ENCODE data around the gene CRLF1.

The CRLF1 gene

DNA sequence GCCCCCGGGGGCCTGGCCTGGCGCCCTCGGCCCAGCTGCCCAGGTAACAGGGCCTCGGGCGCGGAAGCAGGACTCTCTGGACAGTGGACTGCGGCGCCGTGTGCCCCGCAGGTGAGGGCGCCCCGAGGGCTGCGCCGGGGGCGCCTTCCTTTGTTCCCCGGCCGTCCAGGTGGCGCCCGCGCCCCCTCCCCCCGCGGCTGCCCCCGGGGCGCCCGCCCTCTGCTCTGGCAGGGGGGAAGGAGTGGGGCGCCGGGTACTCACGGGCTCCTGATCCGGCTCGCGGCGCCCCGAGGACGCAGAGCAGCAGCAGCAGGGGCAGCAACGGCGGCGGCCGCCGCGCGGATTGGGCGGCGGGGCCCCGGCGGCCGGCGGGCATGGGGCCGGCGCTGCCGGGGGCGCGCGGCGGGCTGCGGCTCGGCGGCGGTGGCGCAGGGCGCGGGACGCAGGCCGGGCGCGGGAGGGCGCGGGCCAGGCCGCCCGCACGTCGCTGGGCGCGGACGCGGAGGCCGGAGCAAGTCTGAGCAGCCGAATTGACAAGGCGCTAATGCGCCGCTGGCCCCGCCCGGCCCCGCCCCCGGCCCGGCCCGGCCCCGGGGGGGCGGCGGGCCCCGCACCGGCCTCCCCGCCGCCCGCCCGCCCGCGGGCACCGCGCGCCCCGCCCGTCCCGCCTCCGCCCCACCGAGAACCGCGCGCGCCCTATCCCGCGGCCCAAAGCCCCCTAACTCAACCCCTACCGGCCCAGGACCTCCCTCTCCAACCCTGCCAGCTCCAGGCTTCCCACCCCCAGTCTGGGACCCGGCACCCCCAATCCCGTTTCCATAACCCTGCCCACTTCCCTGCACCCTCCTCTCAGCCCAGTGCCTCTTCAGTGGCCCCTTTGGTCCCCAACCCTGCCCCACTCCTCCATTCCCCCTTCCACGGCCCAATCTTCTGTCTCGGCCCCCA is at the start of gene CRLF1:
CRLF1 (minus strand) TSS at position 519 of the 945 bp plus-strand sequence; CDS start at position 376, 143 bp downstream.
- H3K36me3 Mint-ChIP-seq (ENCODE audit: low read depth): no peaks in the 10 kb centered on the region
- no peaks in the 10 kb centered on the region for H3K9me3 Mint-ChIP-seq
- intact Hi-C loops (cut with micrococcal nuclease): no loop called here
- no peak within 1 kb of the TSS for H3K27ac Mint-ChIP-seq
- peaks cover 20% of the 10 kb centered on the region for H3K4me1 Mint-ChIP-seq (ENCODE audit: low read depth)
- peaks cover 83% of the 10 kb centered on the region for H3K27me3 Mint-ChIP-seq
- H3K4me3 Mint-ChIP-seq: peak within 1 kb of the TSS; percentile 22

DNA sequence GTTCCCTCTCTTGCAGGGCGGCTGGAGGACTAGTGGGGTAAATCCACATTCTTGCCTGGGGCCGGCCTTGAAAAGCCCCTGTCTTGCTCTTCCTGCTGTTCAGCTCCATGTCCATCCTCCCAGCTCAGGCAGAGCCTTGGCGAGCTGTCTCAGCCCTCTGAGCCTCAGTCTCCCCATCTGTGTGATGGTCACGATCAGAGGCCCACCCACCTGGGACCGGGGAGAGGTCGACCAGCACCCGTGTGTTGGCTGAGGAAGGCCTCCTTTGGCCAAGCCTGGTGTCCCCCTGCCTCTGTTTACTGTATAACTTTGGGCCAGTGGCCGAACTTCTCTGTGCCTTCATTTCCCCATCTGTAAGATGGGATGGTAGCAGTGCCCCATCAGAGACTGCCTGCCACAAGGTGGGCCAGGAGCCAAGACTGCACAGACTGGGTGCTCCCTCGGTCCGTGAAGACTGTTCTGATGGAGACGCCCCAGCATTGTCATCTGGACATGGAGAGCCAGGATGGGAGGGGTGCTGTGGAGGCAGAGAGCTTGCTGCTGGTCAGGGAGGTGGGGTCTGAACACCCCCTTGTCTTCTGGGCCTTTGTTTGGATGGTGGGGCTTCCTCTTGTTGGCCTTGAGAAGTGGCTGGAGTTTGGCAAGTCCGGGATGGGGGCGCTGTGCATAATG is 48.7 kb upstream of the CRLF1 start:
- Mint-ChIP-seq H3K4me1 (ENCODE audit: low read depth) (peaks cover 53% of the 10 kb centered on the region), H3K27ac (no peak overlapping the region)

GRCh38 chr19:18654469-18654868 is 47.9 kb upstream of the CRLF1 start:
- peaks cover 55% of the 10 kb centered on the region for H3K4me1 Mint-ChIP-seq (ENCODE audit: low read depth)
- H3K9me3 Mint-ChIP-seq: no peaks in the 10 kb centered on the region
- peaks cover 19% of the 10 kb centered on the region for H3K36me3 Mint-ChIP-seq (ENCODE audit: low read depth)
- no peak overlapping the region for H3K4me3 Mint-ChIP-seq
- intact Hi-C loops (cut with micrococcal nuclease): no loop called here
- H3K27ac Mint-ChIP-seq: no peak overlapping the region
- peaks cover 25% of the 10 kb centered on the region for H3K27me3 Mint-ChIP-seq

More for the DNA sequence above, 48.7 kb upstream of the CRLF1 start:
- Mint-ChIP-seq H3K36me3 (ENCODE audit: low read depth) (peaks cover 14% of the 10 kb centered on the region), H3K27me3 (peaks cover 20% of the 10 kb centered on the region), H3K4me3 (no peak overlapping the region), H3K9me3 (no peaks in the 10 kb centered on the region)
- intact Hi-C loops (cut with micrococcal nuclease): no loop called here

- Mint-ChIP-seq H3K4me3 (no peak overlapping the region), H3K4me1 (ENCODE audit: low read depth) (peaks cover 57% of the 10 kb centered on the region)
Observed at GRCh38 chr19:18653853-18654252, 47.3 kb upstream of the CRLF1 start.

GRCh38 chr19:18651733-18652132 is 45.1 kb upstream of the CRLF1 start:
- intact Hi-C loops (cut with micrococcal nuclease): no loop called here
- peaks cover 27% of the 10 kb centered on the region for H3K36me3 Mint-ChIP-seq (ENCODE audit: low read depth)
- H3K4me3 Mint-ChIP-seq: no peak overlapping the region
- peaks cover 15% of the 10 kb centered on the region for H3K27me3 Mint-ChIP-seq
- H3K9me3 Mint-ChIP-seq: no peaks in the 10 kb centered on the region
- no peak overlapping the region for H3K27ac Mint-ChIP-seq
- peaks cover 54% of the 10 kb centered on the region for H3K4me1 Mint-ChIP-seq (ENCODE audit: low read depth)

More at GRCh38 chr19:18653853-18654252, 47.3 kb upstream of the CRLF1 start:
- peaks cover 19% of the 10 kb centered on the region for H3K36me3 Mint-ChIP-seq (ENCODE audit: low read depth)
- no peak overlapping the region for H3K27ac Mint-ChIP-seq
- peaks cover 23% of the 10 kb centered on the region for H3K27me3 Mint-ChIP-seq
- intact Hi-C loops (cut with micrococcal nuclease): no loop called here
- no peaks in the 10 kb centered on the region for H3K9me3 Mint-ChIP-seq

GRCh38 chr19:18651300-18651699 is 44.7 kb upstream of the CRLF1 start:
- no peak overlapping the region for H3K27ac Mint-ChIP-seq
- intact Hi-C loops (cut with micrococcal nuclease): no loop called here
- peaks cover 27% of the 10 kb centered on the region for H3K36me3 Mint-ChIP-seq (ENCODE audit: low read depth)
- peaks cover 54% of the 10 kb centered on the region for H3K4me1 Mint-ChIP-seq (ENCODE audit: low read depth)
- H3K9me3 Mint-ChIP-seq: no peaks in the 10 kb centered on the region
- peaks cover 17% of the 10 kb centered on the region for H3K27me3 Mint-ChIP-seq
- no peak overlapping the region for H3K4me3 Mint-ChIP-seq

DNA sequence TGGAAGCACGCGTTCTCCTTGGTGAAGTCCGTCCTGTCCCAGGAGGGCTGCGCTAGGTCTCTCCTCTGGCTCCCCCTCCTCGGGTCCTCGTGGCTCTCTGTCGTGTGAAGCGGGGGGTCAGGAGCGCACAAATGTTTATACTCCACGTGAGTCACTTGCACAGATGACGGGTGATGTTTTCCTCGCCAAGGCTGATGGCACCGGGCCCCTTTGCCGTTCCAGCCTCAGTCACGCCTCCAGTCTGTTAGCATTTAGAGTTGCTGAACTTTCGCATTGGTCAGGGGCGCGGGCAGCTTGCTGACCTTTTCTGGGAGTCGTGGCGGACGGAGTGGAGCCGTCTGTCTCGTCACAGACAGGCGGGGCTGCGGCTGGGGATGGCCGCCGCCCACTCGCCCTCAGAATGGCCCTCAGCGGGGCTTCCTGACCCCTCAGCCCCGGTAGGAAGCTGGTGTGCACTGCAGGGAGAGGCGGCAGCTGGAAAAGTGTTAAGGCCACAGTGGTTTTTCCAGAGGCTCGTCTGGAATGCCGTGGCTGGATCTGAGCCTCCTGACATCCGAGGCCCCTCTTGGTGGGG is 44.0 kb upstream of the CRLF1 start:
- H3K4me1 Mint-ChIP-seq (ENCODE audit: low read depth): peaks cover 47% of the 10 kb centered on the region
- peaks cover 27% of the 10 kb centered on the region for H3K36me3 Mint-ChIP-seq (ENCODE audit: low read depth)
- H3K9me3 Mint-ChIP-seq: no peaks in the 10 kb centered on the region
- intact Hi-C loops (cut with micrococcal nuclease): no loop called here
- H3K27me3 Mint-ChIP-seq: peaks cover 17% of the 10 kb centered on the region
- no peak overlapping the region for H3K27ac Mint-ChIP-seq
- no peak overlapping the region for H3K4me3 Mint-ChIP-seq

DNA sequence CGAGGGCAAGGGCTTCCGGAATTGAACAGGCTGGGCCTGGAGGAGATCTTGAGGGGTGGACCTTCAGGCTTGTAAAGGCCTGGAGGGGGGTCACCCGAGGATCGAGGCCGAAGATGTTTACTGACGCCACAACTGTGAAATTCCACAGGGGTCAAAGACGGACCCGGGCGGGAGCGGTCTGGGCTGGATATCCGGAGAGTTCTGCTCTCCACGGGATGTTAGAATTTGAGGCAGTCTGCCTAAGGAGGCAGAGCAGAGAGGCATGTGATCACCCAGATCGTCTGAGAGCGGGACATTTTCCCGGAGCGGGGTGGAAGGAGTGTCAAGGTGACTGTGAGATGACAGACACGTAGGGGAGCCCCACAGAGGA is 43.4 kb upstream of the CRLF1 start:
- intact Hi-C loops (cut with micrococcal nuclease): no loop called here
- Mint-ChIP-seq H3K27ac (no peak overlapping the region), H3K9me3 (no peaks in the 10 kb centered on the region), H3K4me3 (peak overlapping the region; percentile 57), H3K4me1 (ENCODE audit: low read depth) (peaks cover 48% of the 10 kb centered on the region), H3K36me3 (ENCODE audit: low read depth) (peaks cover 27% of the 10 kb centered on the region), H3K27me3 (peaks cover 17% of the 10 kb centered on the region)

GRCh38 chr19:18649371-18650020 is 42.9 kb upstream of the CRLF1 start:
- H3K36me3 Mint-ChIP-seq (ENCODE audit: low read depth): peaks cover 27% of the 10 kb centered on the region
- H3K4me3 Mint-ChIP-seq: peak overlapping the region; percentile 57
- intact Hi-C loops (cut with micrococcal nuclease): no loop called here
- H3K27me3 Mint-ChIP-seq: peaks cover 17% of the 10 kb centered on the region
- H3K4me1 Mint-ChIP-seq (ENCODE audit: low read depth): peaks cover 53% of the 10 kb centered on the region
- no peak overlapping the region for H3K27ac Mint-ChIP-seq
- no peaks in the 10 kb centered on the region for H3K9me3 Mint-ChIP-seq

DNA sequence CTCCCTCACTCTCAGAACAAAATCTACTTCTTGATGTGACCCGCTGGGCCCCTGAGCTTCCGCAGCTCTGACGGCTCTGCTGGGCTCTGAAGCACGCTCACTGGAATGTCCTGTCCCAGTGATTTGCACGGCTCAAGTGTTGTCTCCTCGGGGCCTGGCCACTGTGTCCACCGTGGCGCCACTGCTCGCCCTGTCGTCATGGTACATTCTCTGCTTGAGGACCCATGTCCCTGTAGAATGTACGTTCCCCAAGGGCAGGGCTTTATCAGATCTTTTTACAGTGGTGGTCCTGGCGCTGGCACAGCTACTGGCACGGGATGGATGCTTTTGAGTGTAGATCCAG is 42.3 kb upstream of the CRLF1 start:
- peaks cover 17% of the 10 kb centered on the region for H3K27me3 Mint-ChIP-seq
- H3K36me3 Mint-ChIP-seq (ENCODE audit: low read depth): peaks cover 27% of the 10 kb centered on the region
- intact Hi-C loops (cut with micrococcal nuclease): no loop called here
- H3K4me3 Mint-ChIP-seq: peak overlapping the region; percentile 57
- no peak overlapping the region for H3K27ac Mint-ChIP-seq
- H3K4me1 Mint-ChIP-seq (ENCODE audit: low read depth): peaks cover 59% of the 10 kb centered on the region
- no peaks in the 10 kb centered on the region for H3K9me3 Mint-ChIP-seq

DNA sequence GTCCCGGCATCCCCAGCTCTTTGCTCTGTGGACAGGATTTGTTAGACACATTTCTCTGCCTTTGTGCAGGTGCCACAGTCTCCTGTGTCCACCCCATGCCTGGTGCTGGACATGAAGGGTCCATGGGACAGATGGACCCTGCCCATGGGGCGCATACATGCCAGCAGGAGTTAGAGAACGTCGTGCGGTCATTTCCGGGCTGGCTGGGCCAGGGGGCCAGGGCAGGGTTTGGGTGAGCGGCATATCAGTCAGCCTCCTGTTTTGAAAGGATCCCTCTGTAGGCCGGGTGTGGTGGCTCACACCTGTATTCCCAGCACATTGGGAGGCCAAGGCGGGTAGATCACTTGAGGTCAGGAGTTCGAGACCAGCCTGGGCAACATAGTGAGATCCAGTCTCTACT is 41.2 kb upstream of the CRLF1 start:
- Mint-ChIP-seq H3K4me1 (ENCODE audit: low read depth) (peaks cover 61% of the 10 kb centered on the region), H3K36me3 (ENCODE audit: low read depth) (peaks cover 27% of the 10 kb centered on the region), H3K27ac (peak overlapping the region; percentile 41), H3K27me3 (peaks cover 17% of the 10 kb centered on the region), H3K4me3 (no peak overlapping the region), H3K9me3 (no peaks in the 10 kb centered on the region)
- intact Hi-C loops (cut with micrococcal nuclease): no loop called here

DNA sequence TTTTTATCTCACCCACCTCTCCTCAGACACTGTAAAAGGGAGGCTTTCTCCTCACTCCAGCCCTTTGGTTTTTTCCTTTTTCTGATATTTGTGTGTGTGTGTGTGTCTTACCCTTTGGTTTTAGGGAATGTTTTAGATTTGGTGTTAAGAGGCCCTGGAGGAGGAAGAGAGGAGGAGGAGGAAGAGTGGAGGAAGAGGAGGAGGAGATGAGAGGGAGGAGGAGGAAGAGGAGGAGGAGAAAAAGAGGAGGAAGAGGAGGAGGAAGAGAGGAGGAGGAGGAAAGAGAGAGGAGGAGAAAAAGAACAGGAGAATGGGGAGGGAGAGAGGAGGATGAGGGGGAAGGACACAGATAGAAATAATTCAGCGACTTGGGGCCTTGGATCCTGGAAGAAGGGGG is 40.8 kb upstream of the CRLF1 start:
- Mint-ChIP-seq H3K4me3 (no peak overlapping the region), H3K27ac (peak overlapping the region; percentile 41), H3K4me1 (ENCODE audit: low read depth) (peaks cover 61% of the 10 kb centered on the region), H3K9me3 (no peaks in the 10 kb centered on the region), H3K27me3 (peaks cover 17% of the 10 kb centered on the region), H3K36me3 (ENCODE audit: low read depth) (peaks cover 27% of the 10 kb centered on the region)
- intact Hi-C loops (cut with micrococcal nuclease): no loop called here

DNA sequence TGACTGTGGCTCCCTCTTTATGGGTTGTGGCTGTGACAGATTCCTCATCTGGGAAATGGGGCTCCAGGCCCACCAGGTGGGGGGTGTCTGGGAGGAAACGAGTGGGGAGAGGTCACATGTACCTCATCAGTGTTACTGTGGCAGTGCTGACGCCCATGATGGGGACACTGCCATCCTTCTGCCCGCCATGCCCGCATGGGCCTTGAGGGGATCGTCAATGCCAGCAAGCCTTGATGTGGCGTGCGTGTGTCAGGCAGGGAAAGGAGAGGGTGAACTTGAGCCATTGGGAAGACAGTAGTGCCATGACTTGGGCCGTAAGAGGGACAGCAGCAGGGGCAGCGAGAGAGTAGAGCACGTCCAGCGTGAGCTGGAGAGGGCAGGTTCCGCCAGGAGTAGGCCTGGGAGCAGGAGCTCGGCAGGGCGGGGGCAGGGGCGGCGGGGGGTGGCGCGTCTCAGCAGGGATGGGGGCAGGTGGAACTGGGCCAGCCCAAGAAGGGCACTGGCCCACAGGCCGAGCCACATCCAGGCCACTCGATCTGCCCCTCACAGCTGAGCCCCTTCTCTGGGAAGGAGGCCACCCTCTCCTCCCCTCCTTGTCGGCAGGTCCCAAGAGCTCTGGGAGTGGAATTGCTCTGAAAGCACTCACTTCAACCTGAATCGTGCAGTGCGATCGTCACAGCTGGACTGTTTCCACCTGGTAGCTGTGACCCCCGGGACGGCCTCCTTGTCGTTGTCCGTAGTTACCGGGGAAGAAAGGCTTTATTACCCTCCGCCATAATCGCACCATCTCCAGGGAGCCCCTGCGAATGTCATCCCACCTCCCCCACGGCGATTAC is 40.2 kb upstream of the CRLF1 start:
- Mint-ChIP-seq H3K9me3 (no peaks in the 10 kb centered on the region), H3K27ac (peak overlapping the region; percentile 41), H3K36me3 (ENCODE audit: low read depth) (peaks cover 26% of the 10 kb centered on the region), H3K4me1 (ENCODE audit: low read depth) (peaks cover 57% of the 10 kb centered on the region), H3K4me3 (no peak overlapping the region), H3K27me3 (peaks cover 17% of the 10 kb centered on the region)
- intact Hi-C loops (cut with micrococcal nuclease): no loop called here
